ENCODE measurements around the gene THADA.

Gene THADA

DNA sequence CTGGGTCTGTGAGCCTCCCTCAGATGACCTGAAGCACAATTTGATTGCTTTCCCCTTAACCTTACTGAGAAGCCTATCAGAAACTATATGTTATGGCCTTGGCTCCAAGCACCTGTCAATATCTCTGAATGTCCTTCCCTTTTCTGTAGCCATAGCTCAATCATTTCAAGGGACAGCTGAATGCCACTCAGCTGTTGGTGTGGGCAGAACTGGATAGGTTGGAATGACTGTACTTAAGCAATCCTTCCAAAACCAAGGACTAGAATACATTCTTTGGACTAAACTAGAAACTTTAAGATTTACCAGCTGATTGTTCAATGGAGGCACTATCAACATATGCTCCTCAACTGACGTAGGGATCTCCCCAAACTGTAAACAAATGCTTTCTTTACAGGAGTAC lies 159.4 kb downstream of the THADA start:
- Histone ChIP-seq H3K9ac (ENCODE audit: low read depth, low read length) (no peak overlapping the region), H3K4me1 (ENCODE audit: insufficient read depth, low read length) (no peaks in the 10 kb centered on the region), H3K27me3 (ENCODE audit: insufficient read depth, low read length, poor library complexity) (no peaks in the 10 kb centered on the region), H3K36me3 (ENCODE audit: insufficient read depth, low read length) (no peaks in the 10 kb centered on the region), H3K27ac (ENCODE audit: low read length) (no peak overlapping the region), H3K4me2 (ENCODE audit: insufficient read depth, low read length) (no peak overlapping the region), H2AFZ (ENCODE audit: low read depth, low read length) (no peak overlapping the region), H3K9me3 (ENCODE audit: insufficient read depth, low read length, severe bottlenecking) (no peaks in the 10 kb centered on the region), H4K20me1 (ENCODE audit: insufficient read depth, low read length) (no peaks in the 10 kb centered on the region), H3K4me3 (ENCODE audit: low read depth in 1 of 2, low read length in 2 of 2) (no peak overlapping the region), H3K79me2 (ENCODE audit: insufficient read depth, low read length) (no peaks in the 10 kb centered on the region)
- ATAC-seq (ENCODE audit: insufficient read depth, low read depth), result no peak
- no peak for TF ChIP-seq EZH2 (IDR thresholded peaks at IDR 0.05; ENCODE audit: borderline replicate concordance, low read depth, low read length, severe bottlenecking)
- TF ChIP-seq, protein P1, sequence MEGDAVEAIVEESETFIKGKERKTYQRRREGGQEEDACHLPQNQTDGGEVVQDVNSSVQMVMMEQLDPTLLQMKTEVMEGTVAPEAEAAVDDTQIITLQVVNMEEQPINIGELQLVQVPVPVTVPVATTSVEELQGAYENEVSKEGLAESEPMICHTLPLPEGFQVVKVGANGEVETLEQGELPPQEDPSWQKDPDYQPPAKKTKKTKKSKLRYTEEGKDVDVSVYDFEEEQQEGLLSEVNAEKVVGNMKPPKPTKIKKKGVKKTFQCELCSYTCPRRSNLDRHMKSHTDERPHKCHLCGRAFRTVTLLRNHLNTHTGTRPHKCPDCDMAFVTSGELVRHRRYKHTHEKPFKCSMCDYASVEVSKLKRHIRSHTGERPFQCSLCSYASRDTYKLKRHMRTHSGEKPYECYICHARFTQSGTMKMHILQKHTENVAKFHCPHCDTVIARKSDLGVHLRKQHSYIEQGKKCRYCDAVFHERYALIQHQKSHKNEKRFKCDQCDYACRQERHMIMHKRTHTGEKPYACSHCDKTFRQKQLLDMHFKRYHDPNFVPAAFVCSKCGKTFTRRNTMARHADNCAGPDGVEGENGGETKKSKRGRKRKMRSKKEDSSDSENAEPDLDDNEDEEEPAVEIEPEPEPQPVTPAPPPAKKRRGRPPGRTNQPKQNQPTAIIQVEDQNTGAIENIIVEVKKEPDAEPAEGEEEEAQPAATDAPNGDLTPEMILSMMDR (IDR thresholded peaks at IDR 0.05; ENCODE audit: borderline replicate concordance, extremely low read depth, low read length, poor library complexity, severe bottlenecking), result no peak
- no peak for DNase-seq

DNA sequence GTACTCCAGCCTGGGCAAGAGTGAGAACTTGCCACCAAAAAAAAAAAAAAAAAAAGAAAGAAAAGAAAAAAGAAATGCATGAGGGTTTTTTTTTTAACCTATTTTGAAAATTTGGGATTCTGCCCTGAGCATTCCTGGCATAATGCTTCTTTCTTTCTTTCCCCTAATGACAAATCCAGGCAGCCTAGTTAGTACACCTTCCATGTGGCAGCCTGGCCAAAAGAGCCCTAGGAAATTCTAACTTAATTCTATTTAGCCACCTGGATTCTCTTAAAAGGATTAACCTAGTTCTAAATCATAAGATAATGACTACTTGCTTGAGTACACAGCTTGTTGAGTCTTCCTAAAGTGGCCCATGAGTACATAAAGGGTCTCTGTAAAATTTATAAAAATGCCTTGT lies 160.1 kb downstream of the THADA start:
- H3K4me2 ChIP-seq (ENCODE audit: insufficient read depth, low read length), result no peak overlapping the region
- no peak overlapping the region for H2AFZ ChIP-seq (ENCODE audit: low read depth, low read length)
- H3K36me3 ChIP-seq (ENCODE audit: insufficient read depth, low read length), result no peaks in the 10 kb centered on the region
- no peak for TF ChIP-seq EZH2 (IDR thresholded peaks at IDR 0.05; ENCODE audit: borderline replicate concordance, low read depth, low read length, severe bottlenecking)
- TF ChIP-seq, protein P1 (IDR thresholded peaks at IDR 0.05; ENCODE audit: borderline replicate concordance, extremely low read depth, low read length, poor library complexity, severe bottlenecking), result no peak
- H3K27me3 ChIP-seq (ENCODE audit: insufficient read depth, low read length, poor library complexity), result no peaks in the 10 kb centered on the region
- ATAC-seq (ENCODE audit: insufficient read depth, low read depth) (no peak), DNase-seq (no peak)
- no peak overlapping the region for H3K4me3 ChIP-seq (ENCODE audit: low read depth in 1 of 2, low read length in 2 of 2)
- H3K27ac ChIP-seq (ENCODE audit: low read length), result no peak overlapping the region
- H3K4me1 ChIP-seq (ENCODE audit: insufficient read depth, low read length), result no peaks in the 10 kb centered on the region
- no peaks in the 10 kb centered on the region for H3K9me3 ChIP-seq (ENCODE audit: insufficient read depth, low read length, severe bottlenecking)
- H4K20me1 ChIP-seq (ENCODE audit: insufficient read depth, low read length), result no peaks in the 10 kb centered on the region
- no peak overlapping the region for H3K9ac ChIP-seq (ENCODE audit: low read depth, low read length)
- H3K79me2 ChIP-seq (ENCODE audit: insufficient read depth, low read length), result no peaks in the 10 kb centered on the region

DNA sequence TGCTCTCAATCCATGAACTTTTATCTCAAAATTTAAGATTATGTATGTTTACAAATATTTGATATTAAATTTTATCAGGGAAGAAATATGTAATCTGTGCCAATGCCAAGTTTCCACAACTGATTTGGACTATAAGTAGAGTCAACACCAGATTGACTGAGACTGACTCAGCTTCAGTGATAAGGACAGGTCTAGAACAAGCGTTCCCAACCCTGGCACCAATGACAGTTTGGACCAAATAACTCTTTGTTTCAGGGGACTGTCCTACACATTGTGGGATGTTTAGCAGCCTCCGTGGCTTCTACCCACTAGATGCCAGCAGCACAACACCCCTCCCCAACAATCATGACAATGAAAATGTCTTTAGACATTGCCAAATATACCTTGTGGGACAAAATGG lies 165.3 kb downstream of the THADA start:
- Histone ChIP-seq H3K79me2 (ENCODE audit: insufficient read depth, low read length) (no peaks in the 10 kb centered on the region), H3K36me3 (ENCODE audit: insufficient read depth, low read length) (peaks cover 8% of the 10 kb centered on the region), H4K20me1 (ENCODE audit: insufficient read depth, low read length) (no peaks in the 10 kb centered on the region), H3K4me3 (ENCODE audit: low read depth in 1 of 2, low read length in 2 of 2) (no peak overlapping the region), H3K4me2 (ENCODE audit: insufficient read depth, low read length) (no peak overlapping the region), H3K9me3 (ENCODE audit: insufficient read depth, low read length, severe bottlenecking) (no peaks in the 10 kb centered on the region), H3K9ac (ENCODE audit: low read depth, low read length) (no peak overlapping the region), H3K4me1 (ENCODE audit: insufficient read depth, low read length) (peaks cover 26% of the 10 kb centered on the region), H2AFZ (ENCODE audit: low read depth, low read length) (no peak overlapping the region), H3K27me3 (ENCODE audit: insufficient read depth, low read length, poor library complexity) (no peaks in the 10 kb centered on the region), H3K27ac (ENCODE audit: low read length) (no peak overlapping the region)
- TF ChIP-seq, protein P1 (IDR thresholded peaks at IDR 0.05; ENCODE audit: borderline replicate concordance, extremely low read depth, low read length, poor library complexity, severe bottlenecking), result no peak
- no peak for TF ChIP-seq EZH2 (IDR thresholded peaks at IDR 0.05; ENCODE audit: borderline replicate concordance, low read depth, low read length, severe bottlenecking)
- ATAC-seq (ENCODE audit: insufficient read depth, low read depth) (no peak), DNase-seq (no peak)

DNA sequence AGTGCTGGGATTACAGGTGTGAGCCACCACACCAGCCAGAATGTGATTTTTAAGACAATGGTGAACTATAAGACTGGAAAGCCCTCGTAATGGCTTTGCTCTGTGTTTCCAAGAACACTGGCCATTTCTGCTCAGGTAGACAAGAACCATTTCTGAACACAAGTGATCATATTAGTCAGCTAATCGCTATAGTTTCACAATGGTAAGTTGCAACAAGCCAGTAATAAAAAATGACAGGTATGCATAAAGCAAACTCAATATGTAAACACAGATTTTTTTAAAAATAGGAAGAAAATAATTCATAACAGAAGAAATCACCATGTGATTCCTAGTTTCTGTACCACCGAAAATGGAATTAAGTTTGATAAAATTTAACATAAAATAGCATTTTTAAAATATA lies 166.5 kb downstream of the THADA start:
- no peak overlapping the region for H2AFZ ChIP-seq (ENCODE audit: low read depth, low read length)
- H3K27ac ChIP-seq (ENCODE audit: low read length), result no peak overlapping the region
- H3K4me1 ChIP-seq (ENCODE audit: insufficient read depth, low read length), result peaks cover 32% of the 10 kb centered on the region
- H4K20me1 ChIP-seq (ENCODE audit: insufficient read depth, low read length), result no peaks in the 10 kb centered on the region
- DNase-seq (no peak), ATAC-seq (ENCODE audit: insufficient read depth, low read depth) (no peak)
- no peak overlapping the region for H3K9ac ChIP-seq (ENCODE audit: low read depth, low read length)
- no peak overlapping the region for H3K4me3 ChIP-seq (ENCODE audit: low read depth in 1 of 2, low read length in 2 of 2)
- H3K9me3 ChIP-seq (ENCODE audit: insufficient read depth, low read length, severe bottlenecking), result no peaks in the 10 kb centered on the region
- no peaks in the 10 kb centered on the region for H3K79me2 ChIP-seq (ENCODE audit: insufficient read depth, low read length)
- no peak overlapping the region for H3K4me2 ChIP-seq (ENCODE audit: insufficient read depth, low read length)
- peaks cover 8% of the 10 kb centered on the region for H3K36me3 ChIP-seq (ENCODE audit: insufficient read depth, low read length)
- H3K27me3 ChIP-seq (ENCODE audit: insufficient read depth, low read length, poor library complexity), result no peaks in the 10 kb centered on the region
- TF ChIP-seq, protein P1 (IDR thresholded peaks at IDR 0.05; ENCODE audit: borderline replicate concordance, extremely low read depth, low read length, poor library complexity, severe bottlenecking), result no peak
- no peak for TF ChIP-seq EZH2 (IDR thresholded peaks at IDR 0.05; ENCODE audit: borderline replicate concordance, low read depth, low read length, severe bottlenecking)
